GM18868 (cell line): ENCODE measurements around the gene MICA.
A peak's percentile ranks its signal among the peaks of the same experiment; 100 is the strongest.
"Not testable (repeated sequence)": the region's sequence is repeated elsewhere in the genome, so short reads cannot be mapped to it uniquely, and the experiment has no call there.

Source experiments
- ATAC-seq: cut with Tn5 transposase; IDR thresholded peaks from one replicate; pipeline ENCODE4 v1.9.1; 2021; ENCODE audit warnings: mild to moderate bottlenecking, moderate library complexity; ENCODE audit not compliant: unreplicated experiment

MICA gene

GRCh38 chr6:31403283-31404060 is at the start of gene MICA:
TSS of gene MICA (plus strand) at chr6:31403595. CDS start at chr6:31403633, 38 bp downstream.
- peak; percentile 72 for ATAC-seq

- ATAC-seq = no peak
Measured at GRCh38 chr6:31354158-31354863, 49.1 kb upstream of the MICA start.

- ATAC-seq = no peak
Measured at GRCh38 chr6:31354864-31355582, 48.4 kb upstream of the MICA start.

- no peak for ATAC-seq
Measured at GRCh38 chr6:31355583-31355948, 47.8 kb upstream of the MICA start.

- peak; percentile 7 for ATAC-seq
Measured at GRCh38 chr6:31356216-31356945, 47.0 kb upstream of the MICA start.

- peak; percentile 76 for ATAC-seq
Measured at GRCh38 chr6:31356946-31357466, 46.4 kb upstream of the MICA start, which contains the start of gene HLA-B. TSS of gene HLA-B (minus strand) at chr6:31357179. CDS start at chr6:31357158, 21 bp downstream.

- no peak for ATAC-seq
Measured at GRCh38 chr6:31357886-31358285, 45.5 kb upstream of the MICA start.

- no peak for ATAC-seq
Measured at GRCh38 chr6:31358302-31358701, 45.1 kb upstream of the MICA start.

GRCh38 chr6:31359581-31359980 is 43.8 kb upstream of the MICA start:
- no peak for ATAC-seq

- ATAC-seq = no peak
Measured at GRCh38 chr6:31362751-31363150, 40.6 kb upstream of the MICA start.

- no peak for ATAC-seq
Measured at GRCh38 chr6:31363811-31364210, 39.6 kb upstream of the MICA start.

- ATAC-seq = no peak
Measured at GRCh38 chr6:31365864-31366263, 37.5 kb upstream of the MICA start.

- peak; percentile 66 for ATAC-seq
Measured at GRCh38 chr6:31366693-31367470, 36.5 kb upstream of the MICA start.

GRCh38 chr6:31368461-31368860 is 34.9 kb upstream of the MICA start:
- ATAC-seq = no peak

GRCh38 chr6:31374118-31374517 is 29.3 kb upstream of the MICA start:
- not testable (repeated sequence) for ATAC-seq

- no peak for ATAC-seq
Measured at GRCh38 chr6:31375699-31376098, 27.7 kb upstream of the MICA start.

GRCh38 chr6:31377029-31377428 is 26.4 kb upstream of the MICA start:
- no peak for ATAC-seq

GRCh38 chr6:31378062-31378720 is 25.2 kb upstream of the MICA start:
- no peak for ATAC-seq

- no peak for ATAC-seq
Measured at GRCh38 chr6:31378721-31379103, 24.7 kb upstream of the MICA start.
